Measurements from ENCODE around the gene SEPHS1.
"Not testable (repeated sequence)": the region's sequence is repeated elsewhere in the genome, so short reads cannot be mapped to it uniquely, and the experiment has no call there.

Gene SEPHS1, protein sequence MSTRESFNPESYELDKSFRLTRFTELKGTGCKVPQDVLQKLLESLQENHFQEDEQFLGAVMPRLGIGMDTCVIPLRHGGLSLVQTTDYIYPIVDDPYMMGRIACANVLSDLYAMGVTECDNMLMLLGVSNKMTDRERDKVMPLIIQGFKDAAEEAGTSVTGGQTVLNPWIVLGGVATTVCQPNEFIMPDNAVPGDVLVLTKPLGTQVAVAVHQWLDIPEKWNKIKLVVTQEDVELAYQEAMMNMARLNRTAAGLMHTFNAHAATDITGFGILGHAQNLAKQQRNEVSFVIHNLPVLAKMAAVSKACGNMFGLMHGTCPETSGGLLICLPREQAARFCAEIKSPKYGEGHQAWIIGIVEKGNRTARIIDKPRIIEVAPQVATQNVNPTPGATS

GRCh38 chr10:13348216-13349017 is at the start of gene SEPHS1:
SEPHS1 (minus strand) TSS chr10:13348293; CDS start chr10:13344950, 3,343 bp downstream.
- peak; percentile 72 to 81 for DNase-seq (ENCODE audit: low read depth in 2 of 2)

DNA sequence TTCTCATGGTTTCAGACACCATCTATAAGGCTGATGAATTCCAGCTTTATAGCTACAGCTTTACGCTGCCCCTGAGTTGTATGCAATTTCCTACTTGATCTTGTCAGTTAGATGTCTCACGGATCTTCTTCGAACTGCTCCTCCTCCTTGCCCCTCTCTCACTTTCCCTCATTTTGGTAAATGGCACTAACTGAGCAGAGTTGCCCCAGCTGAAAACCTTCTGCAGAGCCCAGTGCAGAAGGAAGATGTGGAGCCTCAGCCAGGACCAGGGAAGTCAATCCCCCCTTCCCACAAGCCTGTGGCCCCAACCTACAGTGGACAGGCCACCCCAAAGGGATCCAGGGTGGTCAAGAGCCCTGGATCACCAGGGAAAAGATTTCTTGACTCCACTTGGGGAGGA is 49.0 kb upstream of the SEPHS1 start:
- DNase-seq (ENCODE audit: low read depth in 2 of 2), result no peak

DNA sequence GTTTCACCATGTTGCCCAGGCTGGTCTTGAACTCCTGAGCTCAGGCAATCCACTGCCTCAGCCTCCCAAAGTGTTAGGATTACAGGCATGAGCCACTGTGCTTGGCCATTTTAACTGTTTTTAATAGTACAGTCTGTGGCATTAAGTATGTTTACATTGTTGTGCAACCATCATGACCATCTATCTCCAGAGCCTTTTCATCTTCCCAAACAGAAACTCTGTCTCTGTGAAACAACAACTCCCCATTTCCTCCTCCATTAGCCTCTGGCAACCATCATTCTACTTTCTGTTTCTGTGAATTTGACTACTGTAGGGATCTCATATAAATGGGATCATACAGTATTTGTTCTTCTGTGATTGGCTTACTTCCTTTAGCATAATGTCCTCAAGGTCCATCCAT is 48.3 kb upstream of the SEPHS1 start:
- no peak for DNase-seq (ENCODE audit: low read depth in 2 of 2)

DNA sequence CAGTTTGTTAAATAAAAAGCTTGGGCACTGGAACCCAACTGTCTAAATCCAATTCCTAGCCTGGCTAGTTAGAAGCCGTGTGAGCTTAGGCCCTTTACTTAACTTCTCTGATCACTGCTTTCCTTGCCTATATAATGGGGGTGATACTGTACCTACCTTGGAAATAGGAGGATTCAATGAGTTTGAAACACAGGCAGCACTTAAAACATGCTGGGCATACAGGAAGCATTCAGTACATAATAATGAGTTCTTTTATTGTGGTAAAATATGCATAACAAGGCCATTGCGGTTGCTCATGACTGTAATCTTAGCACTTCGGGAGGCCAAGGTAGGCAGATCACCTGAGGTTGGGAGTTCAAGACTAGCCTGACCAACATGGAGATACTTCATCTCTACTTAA is 47.4 kb upstream of the SEPHS1 start:
- no peak for DNase-seq (ENCODE audit: low read depth in 2 of 2)

DNA sequence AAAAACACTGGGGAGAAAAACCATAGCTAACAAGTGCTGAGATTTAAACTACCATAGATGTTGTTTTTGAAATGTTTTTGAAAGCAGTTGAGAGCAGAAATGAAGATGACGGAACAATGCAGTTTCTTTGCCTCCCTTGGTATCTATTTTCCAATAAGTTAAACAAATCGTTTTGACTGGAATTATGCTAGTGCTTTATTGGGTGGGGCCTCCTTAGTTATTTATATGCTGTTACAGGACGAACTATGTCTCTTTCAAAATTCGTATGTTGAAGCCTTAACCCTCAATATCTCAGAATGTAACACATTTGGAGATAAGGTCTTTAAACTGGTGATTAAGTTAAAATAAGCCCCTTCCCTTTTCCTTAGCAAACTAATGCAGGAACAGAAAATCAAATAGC is 45.5 kb upstream of the SEPHS1 start:
- DNase-seq (ENCODE audit: low read depth in 2 of 2), result no peak

DNA sequence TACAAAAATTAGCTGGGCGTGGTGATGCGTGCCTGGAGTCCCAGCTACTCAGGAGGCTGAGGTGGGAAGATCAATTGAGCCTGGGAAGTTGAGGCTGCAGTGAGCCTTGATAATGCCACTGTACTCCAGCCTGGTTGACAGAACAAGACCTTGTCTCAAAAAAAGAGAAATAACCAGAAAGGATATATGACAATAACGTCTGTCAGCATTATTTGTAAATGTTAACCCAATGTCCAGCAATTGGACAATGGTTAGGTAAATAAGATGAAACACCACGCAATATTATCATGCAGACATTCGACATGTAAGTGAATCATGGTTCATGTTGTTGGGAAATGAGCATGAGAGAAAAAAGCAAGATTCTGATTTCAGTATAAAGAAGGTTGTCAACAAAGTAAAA is 44.6 kb upstream of the SEPHS1 start:
- DNase-seq (ENCODE audit: low read depth in 2 of 2), result no peak

DNA sequence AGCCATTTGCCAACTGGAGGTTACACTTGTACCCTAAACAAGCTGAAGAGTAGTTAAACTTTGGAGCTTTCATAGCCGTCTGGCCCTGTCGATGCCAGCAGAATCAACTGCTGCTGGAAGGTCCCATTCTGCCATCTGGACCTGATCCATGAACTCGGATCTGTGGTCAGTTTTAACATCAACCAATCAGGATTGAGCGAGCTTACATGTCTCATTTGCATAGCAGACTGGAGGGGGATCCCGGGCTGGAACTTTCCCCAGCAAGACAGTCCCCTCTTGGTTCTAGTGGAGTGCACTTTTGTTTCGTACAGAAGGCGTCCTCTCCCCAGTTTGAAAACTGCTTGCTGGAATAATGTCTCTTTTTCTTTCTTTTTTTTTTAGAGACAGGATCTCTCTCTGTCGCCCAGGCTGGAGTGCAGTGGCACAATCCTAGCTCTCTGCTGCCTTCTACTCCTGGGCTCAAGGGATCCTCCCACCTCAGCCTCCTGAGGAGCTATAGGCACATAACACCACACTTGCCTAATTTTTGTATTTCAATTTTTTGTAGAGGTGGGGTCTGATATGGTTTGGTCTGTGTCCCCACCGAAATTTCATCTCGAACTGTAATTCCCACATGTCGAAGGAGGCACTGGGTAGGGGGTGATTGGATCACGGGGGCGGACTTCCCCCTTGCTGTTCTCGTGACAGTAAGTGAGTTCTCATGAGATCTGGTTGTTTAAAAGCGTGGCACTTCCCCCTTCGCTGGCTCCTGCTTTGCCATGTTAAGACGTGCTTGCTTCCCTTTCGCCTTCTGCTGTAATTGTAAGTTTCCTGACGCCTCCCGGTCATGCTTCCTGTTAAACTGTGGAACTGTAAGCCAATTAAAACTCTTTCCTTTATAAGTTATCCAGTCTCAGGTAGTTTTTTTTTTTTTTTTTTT is 42.8 kb upstream of the SEPHS1 start:
- DNase-seq (ENCODE audit: low read depth in 2 of 2), result no peak

DNA sequence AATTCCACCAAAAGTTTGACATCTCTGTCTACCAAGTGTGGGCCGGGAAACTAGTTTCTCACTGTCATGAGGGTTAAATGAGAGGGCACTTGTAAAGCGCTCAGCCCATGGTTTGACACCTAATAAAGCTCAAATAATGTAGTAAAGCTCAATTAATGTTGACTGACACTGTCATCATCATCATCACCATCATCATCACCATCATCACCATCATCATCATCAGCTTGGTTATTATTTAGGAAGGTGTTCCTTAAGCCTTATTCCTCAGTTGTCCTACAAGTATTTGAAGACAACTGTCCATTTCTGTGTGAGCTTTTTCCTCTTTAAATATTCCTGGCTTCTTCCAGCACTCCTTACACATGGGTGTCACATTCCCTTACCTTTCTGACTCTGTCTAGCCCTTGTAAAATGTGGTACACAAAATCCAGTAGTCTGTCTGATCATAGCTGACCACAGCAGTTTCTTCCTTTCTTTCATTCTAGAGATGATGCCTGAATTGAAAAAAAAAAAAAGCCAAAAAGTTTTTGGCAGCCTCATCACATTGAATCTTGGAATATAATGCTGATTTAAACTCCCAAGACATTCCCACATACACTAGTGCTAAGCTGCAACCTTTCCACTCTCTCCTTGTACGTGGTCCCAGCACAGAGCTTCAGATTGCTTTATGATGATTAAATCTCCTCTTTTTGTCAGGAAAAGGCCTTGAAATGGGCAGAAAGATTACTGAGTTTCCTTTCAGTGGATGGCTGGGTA is 40.6 kb upstream of the SEPHS1 start:
- DNase-seq (ENCODE audit: low read depth in 2 of 2), result no peak

DNA sequence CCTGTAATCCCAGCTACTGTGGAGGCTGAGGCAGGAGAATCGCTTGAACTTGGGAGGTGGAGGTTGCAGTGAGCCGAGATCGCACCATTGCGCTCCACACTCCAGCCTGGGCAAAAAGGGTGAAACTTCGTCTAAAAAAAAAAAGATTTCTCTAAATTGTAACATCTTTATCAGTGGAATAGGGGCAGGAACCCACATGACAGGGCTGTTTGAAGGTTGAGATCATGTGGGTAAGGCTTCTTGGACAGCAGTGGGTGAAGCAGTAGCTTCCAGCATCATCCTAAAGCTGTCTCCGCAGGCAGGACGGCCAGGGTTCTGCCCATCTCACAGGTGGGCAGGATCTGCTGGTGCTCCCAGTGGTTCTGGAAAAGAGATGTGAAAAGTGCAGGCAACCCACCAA is 37.9 kb upstream of the SEPHS1 start:
- no peak for DNase-seq (ENCODE audit: low read depth in 2 of 2)

DNA sequence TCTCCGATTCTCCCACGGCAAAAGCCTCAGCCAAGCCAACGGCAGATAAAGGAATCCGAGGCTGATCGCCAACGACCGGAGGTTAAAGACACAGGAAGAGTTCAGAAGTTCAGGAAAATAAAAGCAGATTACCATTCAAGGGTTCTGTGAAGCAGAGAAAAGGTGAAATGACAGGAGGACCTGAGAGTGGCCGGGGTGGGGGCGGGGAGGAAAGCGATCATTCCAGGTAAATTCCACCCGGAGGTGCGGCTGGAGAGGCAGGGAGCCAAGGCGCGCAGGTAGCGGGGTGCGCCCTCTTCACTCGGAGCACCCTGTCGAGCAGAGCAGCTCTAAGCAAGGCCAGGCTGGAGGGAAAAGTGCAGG is 35.3 kb upstream of the SEPHS1 start:
- DNase-seq (ENCODE audit: low read depth in 2 of 2), result no peak

GRCh38 chr10:13382703-13383398 is 34.8 kb upstream of the SEPHS1 start:
- DNase-seq (ENCODE audit: low read depth in 2 of 2), result no peak

DNA sequence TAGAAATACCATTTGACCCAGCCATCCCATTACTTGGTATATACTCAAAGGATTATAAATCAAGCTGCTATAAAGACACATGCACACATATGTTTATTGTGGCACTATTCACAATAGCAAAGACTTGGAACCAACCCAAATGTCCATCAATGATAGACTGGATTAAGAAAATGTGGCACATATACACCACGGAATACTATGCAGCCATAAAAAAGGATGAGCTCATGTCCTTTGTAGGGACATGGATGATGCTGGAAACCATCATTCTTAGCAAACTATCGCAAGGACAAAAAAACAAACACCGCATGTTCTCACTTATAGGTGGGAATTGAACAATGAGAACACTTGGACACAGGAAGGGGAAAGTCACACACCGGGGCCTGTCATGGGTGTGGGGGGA is 31.0 kb upstream of the SEPHS1 start:
- not testable (repeated sequence) for DNase-seq (ENCODE audit: low read depth in 2 of 2)

GRCh38 chr10:13376746-13377145 is 28.7 kb upstream of the SEPHS1 start:
- DNase-seq (ENCODE audit: low read depth in 2 of 2), result no peak

GRCh38 chr10:13376297-13376696 is 28.2 kb upstream of the SEPHS1 start:
- DNase-seq (ENCODE audit: low read depth in 2 of 2), result no peak

DNA sequence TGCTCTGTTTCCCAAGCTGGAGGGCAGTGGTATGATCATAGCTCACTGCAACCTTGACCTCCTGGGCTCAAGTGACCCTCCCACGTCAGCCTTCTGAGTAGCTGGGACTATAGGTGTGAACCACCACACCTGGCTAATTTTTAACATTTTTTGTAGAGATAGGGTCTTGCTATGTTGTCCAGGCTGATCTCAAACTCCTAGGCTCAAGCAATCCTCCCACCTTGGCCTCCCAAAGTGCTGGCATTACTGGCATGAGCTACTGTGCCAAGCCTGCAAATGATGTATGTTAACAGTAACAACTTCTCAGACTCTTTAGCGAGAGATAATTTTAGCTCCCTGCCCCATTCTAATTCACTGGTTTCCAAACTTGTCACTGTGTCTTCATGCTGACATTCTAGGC is 27.7 kb upstream of the SEPHS1 start:
- no peak for DNase-seq (ENCODE audit: low read depth in 2 of 2)

GRCh38 chr10:13373644-13374043 is 25.6 kb upstream of the SEPHS1 start:
- no peak for DNase-seq (ENCODE audit: low read depth in 2 of 2)

DNA sequence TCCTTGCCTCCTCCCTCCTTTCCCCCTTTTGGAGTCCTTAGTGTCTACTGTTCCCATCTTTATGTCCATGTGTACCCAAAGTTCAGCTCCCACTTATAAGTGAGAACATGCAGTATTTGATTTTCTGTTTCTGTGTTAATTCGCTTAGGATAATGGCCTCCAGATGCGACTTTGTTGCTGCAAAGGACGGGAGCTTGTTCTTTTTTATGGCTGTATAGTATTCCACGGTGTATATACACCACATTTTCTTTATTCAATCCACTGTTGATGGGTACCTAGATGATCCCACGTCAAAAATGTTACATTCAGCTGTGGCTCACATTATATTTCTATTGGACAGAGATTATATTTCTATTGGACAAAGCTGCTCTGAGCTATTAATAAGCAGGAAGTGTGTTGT is 24.4 kb upstream of the SEPHS1 start:
- no peak for DNase-seq (ENCODE audit: low read depth in 2 of 2)

DNA sequence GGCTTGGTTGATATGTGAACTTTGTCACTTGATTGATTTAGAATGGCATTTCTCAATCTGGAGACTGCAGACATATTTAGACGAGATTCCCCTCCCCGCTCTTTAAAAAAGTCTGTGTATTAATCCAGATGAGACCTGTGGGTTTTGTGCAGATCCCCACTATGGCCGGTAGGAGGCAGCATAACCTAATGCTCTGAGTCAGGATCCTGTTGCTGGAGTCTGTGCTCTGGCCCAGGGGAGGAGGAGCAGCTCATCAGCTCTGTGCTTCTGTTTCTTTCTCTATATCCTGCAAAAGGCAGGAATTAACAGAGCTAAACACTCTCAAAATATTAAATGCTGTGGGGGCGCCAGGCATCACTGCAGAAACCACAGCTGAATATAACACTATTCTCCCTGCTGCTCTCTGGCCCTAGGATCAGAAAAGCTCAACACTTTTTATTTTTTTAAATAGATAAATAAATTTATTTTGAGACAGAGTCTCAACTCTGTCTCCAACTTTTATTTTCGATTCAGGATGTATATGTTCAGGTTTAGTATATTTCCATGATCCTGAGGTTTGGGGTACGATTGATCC is 23.9 kb upstream of the SEPHS1 start:
- DNase-seq (ENCODE audit: low read depth in 2 of 2), result peak; percentile 46 to 55

DNA sequence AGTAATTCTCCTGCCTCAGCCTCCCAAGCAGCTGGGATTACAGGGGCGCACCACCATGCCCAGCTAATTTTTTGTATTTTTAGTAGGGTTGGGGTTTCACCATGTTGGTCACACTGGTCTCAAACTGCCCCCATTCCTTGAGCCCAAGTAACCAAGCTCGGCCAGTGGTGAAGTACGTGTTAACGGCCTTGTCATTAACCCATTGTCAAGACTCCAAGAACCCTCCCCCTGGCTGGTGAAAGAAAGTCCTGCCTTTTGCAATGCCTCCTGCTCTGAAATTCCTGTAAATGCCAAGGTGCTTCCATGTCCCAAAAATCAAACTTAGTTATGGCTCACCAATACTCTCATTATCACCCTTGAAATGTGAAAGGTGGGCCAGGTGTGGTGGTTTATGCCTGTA is 18.8 kb upstream of the SEPHS1 start:
- no peak for DNase-seq (ENCODE audit: low read depth in 2 of 2)

DNA sequence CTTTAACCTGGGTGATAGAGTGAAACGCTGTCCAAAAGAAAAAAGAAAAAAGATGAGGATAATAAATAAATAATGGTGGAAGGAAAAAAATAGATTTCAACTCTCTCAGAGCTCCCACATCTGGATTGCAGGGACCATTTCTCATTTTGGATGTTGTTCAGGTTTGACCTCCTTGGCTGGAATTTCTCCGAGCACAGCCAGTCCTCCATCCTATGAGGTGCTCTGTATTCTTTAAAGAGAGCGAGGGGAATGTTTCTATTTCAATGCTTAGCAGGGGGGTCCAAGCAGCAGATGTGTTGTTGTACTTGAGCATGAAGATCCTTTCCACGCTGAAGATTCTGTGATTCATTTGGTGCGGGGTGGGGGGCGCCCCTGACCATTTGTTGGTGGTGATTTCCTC is 17.7 kb upstream of the SEPHS1 start:
- DNase-seq (ENCODE audit: low read depth in 2 of 2), result no peak

Measured in stimulated activated CD4-positive, alpha-beta T cell treated with anti-CD3 and anti-CD28 coated beads, Interleukin-12 subunit alpha, Interleukin-12 subunit beta, amount 100 ng/mL, for 24 hours (primary cell).